Fibroblast of skin of left biceps (primary cell): Measurements from ENCODE around the gene TSR1.
"Not testable (repeated sequence)": the region's sequence is repeated elsewhere in the genome, so short reads cannot be mapped to it uniquely, and the experiment has no call there.

ENCODE experiments used
- DNase-seq, 2 experiments: peaks; one replicate each; pipeline ENCODE4 v3.0.0-alpha.2; 2013; ENCODE audit warnings: low read depth in 2 of 2

Gene TSR1

GRCh38 chr17:2337544-2338314 is 1.5 kb upstream of the TSR1 start:
- DNase-seq = no peak

- DNase-seq = no peak
These were observed 741 bp upstream of the TSR1 start, which contains the start of gene SGSM2 for GRCh38 chr17:2336852-2337543. SGSM2 (plus strand) TSS chr17:2337501; CDS start chr17:2337689, 188 bp downstream.

GRCh38 chr17:2335726-2336214 is 487 bp downstream of the TSR1 start:
- no peak for DNase-seq

GRCh38 chr17:2331303-2331702 is 5.0 kb downstream of the TSR1 start:
- no peak for DNase-seq

GRCh38 chr17:2323629-2324314 is 12.5 kb downstream of the TSR1 start:
- DNase-seq = no peak

- no peak for DNase-seq
These were observed 14.9 kb downstream of the TSR1 start for GRCh38 chr17:2321399-2321798.

- no peak for DNase-seq
These were observed 17.2 kb downstream of the TSR1 start for GRCh38 chr17:2319051-2319450.

GRCh38 chr17:2317796-2318195 is 18.5 kb downstream of the TSR1 start:
- no peak for DNase-seq

GRCh38 chr17:2316916-2317205 is 19.4 kb downstream of the TSR1 start:
- not testable (repeated sequence) for DNase-seq

GRCh38 chr17:2312736-2313135 is 23.5 kb downstream of the TSR1 start:
- no peak for DNase-seq

- peak in 1 of 2 experiments; percentile 14 for DNase-seq
These were observed 26.7 kb downstream of the TSR1 start for GRCh38 chr17:2309338-2310154.

- no peak for DNase-seq
These were observed 31.3 kb downstream of the TSR1 start for GRCh38 chr17:2304931-2305330.

- DNase-seq = peak; percentile 67 to 81
These were observed 32.8 kb downstream of the TSR1 start, which contains the start of the genes SMG6 and SRR for GRCh38 chr17:2303204-2304188. SMG6 (minus strand) TSS chr17:2303785; CDS start chr17:2303720, 65 bp downstream. SRR (plus strand) TSS chr17:2303950; CDS start chr17:2315561, 11,611 bp downstream.

GRCh38 chr17:2302778-2303203 is 33.5 kb downstream of the TSR1 start:
- DNase-seq = no peak

GRCh38 chr17:2299756-2300155 is 36.5 kb downstream of the TSR1 start:
- DNase-seq = no peak

GRCh38 chr17:2299136-2299535 is 37.1 kb downstream of the TSR1 start:
- no peak for DNase-seq

GRCh38 chr17:2297023-2297422 is 39.2 kb downstream of the TSR1 start:
- DNase-seq = no peak

GRCh38 chr17:2295575-2295974 is 40.7 kb downstream of the TSR1 start:
- DNase-seq = no peak

GRCh38 chr17:2292100-2292499 is 44.2 kb downstream of the TSR1 start:
- no peak for DNase-seq

- no peak for DNase-seq
These were observed 46.3 kb downstream of the TSR1 start for GRCh38 chr17:2289878-2290478.
